SHP77 (cell line): ENCODE measurements around the gene BCL11B.
A peak's percentile ranks its signal among the peaks of the same experiment; 100 is the strongest.

Experiments
- DNase-seq, 2 experiments: peaks; one replicate each; lab custom pipeline; 2025; lab: John Stamatoyannopoulos, UW

The BCL11B gene

GRCh38 chr14:99254328-99255009 is 17.5 kb downstream of the BCL11B start:
- DNase-seq = no peak

- DNase-seq = no peak
Measured at GRCh38 chr14:99253890-99254289, 18.1 kb downstream of the BCL11B start.

- peak in 1 of 2 experiments; percentile 60 for DNase-seq
Measured at GRCh38 chr14:99252940-99253868, 18.8 kb downstream of the BCL11B start.

- no peak for DNase-seq
Measured at GRCh38 chr14:99252443-99252939, 19.5 kb downstream of the BCL11B start.

- DNase-seq = no peak
Measured at GRCh38 chr14:99251721-99252120, 20.3 kb downstream of the BCL11B start.

GRCh38 chr14:99250636-99251208 is 21.3 kb downstream of the BCL11B start:
- no peak for DNase-seq

- DNase-seq = no peak
Measured at GRCh38 chr14:99249389-99249788, 22.6 kb downstream of the BCL11B start.

- no peak for DNase-seq
Measured at GRCh38 chr14:99248761-99249171, 23.2 kb downstream of the BCL11B start.

- DNase-seq = no peak
Measured at GRCh38 chr14:99247772-99248171, 24.2 kb downstream of the BCL11B start.

- no peak for DNase-seq
Measured at GRCh38 chr14:99247101-99247729, 24.8 kb downstream of the BCL11B start.

GRCh38 chr14:99246536-99247097 is 25.4 kb downstream of the BCL11B start:
- no peak for DNase-seq

GRCh38 chr14:99245564-99246511 is 26.2 kb downstream of the BCL11B start:
- DNase-seq = no peak

- DNase-seq = no peak
Measured at GRCh38 chr14:99244941-99245563, 26.9 kb downstream of the BCL11B start.

GRCh38 chr14:99244367-99244901 is 27.6 kb downstream of the BCL11B start:
- no peak for DNase-seq

GRCh38 chr14:99242816-99243721 is 28.9 kb downstream of the BCL11B start:
- no peak for DNase-seq

GRCh38 chr14:99242238-99242637 is 29.8 kb downstream of the BCL11B start:
- DNase-seq = no peak

GRCh38 chr14:99241325-99242010 is 30.5 kb downstream of the BCL11B start:
- DNase-seq = no peak

GRCh38 chr14:99240627-99241324 is 31.2 kb downstream of the BCL11B start:
- no peak for DNase-seq
